HL-60 (cell line): Measurements from ENCODE around the gene CNTNAP2.

Source experiments
- DNase-seq, 2 experiments: peaks; one replicate each; pipeline ENCODE4 v3.0.0-alpha.2; 2010 to 2020; ENCODE audit warnings: low read depth in 1 of 2, low spot score in 1 of 2
- H3K27ac ChIP-seq: fragments of 250-450 bp; sonication (Bioruptor Pico); replicated peaks from 2 replicates; pipeline ENCODE4 v1.5.1; 2020; ENCODE audit warnings: mild to moderate bottlenecking, moderate library complexity
- H3K27me3 ChIP-seq: fragments of 250-450 bp; sonication (Bioruptor Pico); 2 replicates; pipeline ENCODE4 v1.5.1; 2021; ENCODE audit warnings: mild to moderate bottlenecking, moderate library complexity; ENCODE audit not compliant: insufficient read depth, poor library complexity, severe bottlenecking
- H3K4me3 ChIP-seq: replicated peaks from 2 replicates; pipeline ENCODE4 v1.5.1; 2011; ENCODE audit warnings: mild to moderate bottlenecking, control low read depth, low read length; ENCODE audit not compliant: insufficient read depth
- GABPA ChIP-seq: IDR thresholded peaks from 2 replicates; pipeline ENCODE4 v1.6.1; 2012; ENCODE audit warnings: low read depth
- POLR2AphosphoS5 ChIP-seq: IDR thresholded peaks from 2 replicates; pipeline ENCODE4 v1.6.1; 2012; ENCODE audit warnings: low read depth
- SPI1 ChIP-seq: IDR thresholded peaks from 2 replicates; pipeline ENCODE4 v1.6.1; 2012; ENCODE audit warnings: low read depth, mild to moderate bottlenecking, borderline replicate concordance
- TF ChIP-seq, protein P1 (sequence below): IDR thresholded peaks from one replicate; pipeline ENCODE4 v1.5.1; 2011; ENCODE audit warnings: low read length, control low read depth, inconsistent platforms; ENCODE audit not compliant: insufficient read depth
- TF ChIP-seq, protein P2 (sequence below): IDR thresholded peaks from 2 replicates; pipeline ENCODE4 v1.6.1; 2012; ENCODE audit warnings: low read depth; ENCODE audit not compliant: insufficient replicate concordance

The CNTNAP2 gene

DNA sequence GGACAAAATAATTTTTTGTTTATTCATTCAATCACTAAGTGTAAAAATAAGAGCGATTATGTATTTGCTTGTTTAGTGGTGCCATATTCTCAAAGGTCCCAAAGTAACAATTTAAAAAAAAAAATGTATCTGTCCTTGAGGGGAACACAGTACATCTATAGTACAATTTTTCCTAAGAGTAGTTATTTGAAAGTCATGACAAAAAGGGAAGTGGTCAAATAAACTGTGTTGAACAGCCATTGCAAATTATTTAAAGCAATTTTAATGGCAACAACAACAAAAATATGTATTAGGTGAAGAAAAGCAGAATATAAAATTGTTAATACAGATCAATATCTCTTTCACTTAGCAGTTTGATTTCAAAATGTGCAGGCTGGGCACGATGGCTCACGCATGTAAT, 943.5 kb downstream of the CNTNAP2 start:
- H3K4me3 ChIP-seq: no peak overlapping the region
- no peak overlapping the region for H3K27ac ChIP-seq
- H3K27me3 ChIP-seq: no peaks in the 10 kb centered on the region
- DNase-seq: no peak
- TF ChIP-seq GABPA: no peak
- TF ChIP-seq, protein P1, sequence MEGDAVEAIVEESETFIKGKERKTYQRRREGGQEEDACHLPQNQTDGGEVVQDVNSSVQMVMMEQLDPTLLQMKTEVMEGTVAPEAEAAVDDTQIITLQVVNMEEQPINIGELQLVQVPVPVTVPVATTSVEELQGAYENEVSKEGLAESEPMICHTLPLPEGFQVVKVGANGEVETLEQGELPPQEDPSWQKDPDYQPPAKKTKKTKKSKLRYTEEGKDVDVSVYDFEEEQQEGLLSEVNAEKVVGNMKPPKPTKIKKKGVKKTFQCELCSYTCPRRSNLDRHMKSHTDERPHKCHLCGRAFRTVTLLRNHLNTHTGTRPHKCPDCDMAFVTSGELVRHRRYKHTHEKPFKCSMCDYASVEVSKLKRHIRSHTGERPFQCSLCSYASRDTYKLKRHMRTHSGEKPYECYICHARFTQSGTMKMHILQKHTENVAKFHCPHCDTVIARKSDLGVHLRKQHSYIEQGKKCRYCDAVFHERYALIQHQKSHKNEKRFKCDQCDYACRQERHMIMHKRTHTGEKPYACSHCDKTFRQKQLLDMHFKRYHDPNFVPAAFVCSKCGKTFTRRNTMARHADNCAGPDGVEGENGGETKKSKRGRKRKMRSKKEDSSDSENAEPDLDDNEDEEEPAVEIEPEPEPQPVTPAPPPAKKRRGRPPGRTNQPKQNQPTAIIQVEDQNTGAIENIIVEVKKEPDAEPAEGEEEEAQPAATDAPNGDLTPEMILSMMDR: no peak
- TF ChIP-seq, protein P2, sequence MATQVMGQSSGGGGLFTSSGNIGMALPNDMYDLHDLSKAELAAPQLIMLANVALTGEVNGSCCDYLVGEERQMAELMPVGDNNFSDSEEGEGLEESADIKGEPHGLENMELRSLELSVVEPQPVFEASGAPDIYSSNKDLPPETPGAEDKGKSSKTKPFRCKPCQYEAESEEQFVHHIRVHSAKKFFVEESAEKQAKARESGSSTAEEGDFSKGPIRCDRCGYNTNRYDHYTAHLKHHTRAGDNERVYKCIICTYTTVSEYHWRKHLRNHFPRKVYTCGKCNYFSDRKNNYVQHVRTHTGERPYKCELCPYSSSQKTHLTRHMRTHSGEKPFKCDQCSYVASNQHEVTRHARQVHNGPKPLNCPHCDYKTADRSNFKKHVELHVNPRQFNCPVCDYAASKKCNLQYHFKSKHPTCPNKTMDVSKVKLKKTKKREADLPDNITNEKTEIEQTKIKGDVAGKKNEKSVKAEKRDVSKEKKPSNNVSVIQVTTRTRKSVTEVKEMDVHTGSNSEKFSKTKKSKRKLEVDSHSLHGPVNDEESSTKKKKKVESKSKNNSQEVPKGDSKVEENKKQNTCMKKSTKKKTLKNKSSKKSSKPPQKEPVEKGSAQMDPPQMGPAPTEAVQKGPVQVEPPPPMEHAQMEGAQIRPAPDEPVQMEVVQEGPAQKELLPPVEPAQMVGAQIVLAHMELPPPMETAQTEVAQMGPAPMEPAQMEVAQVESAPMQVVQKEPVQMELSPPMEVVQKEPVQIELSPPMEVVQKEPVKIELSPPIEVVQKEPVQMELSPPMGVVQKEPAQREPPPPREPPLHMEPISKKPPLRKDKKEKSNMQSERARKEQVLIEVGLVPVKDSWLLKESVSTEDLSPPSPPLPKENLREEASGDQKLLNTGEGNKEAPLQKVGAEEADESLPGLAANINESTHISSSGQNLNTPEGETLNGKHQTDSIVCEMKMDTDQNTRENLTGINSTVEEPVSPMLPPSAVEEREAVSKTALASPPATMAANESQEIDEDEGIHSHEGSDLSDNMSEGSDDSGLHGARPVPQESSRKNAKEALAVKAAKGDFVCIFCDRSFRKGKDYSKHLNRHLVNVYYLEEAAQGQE: no peak
- TF ChIP-seq SPI1: peak; percentile 83

DNA sequence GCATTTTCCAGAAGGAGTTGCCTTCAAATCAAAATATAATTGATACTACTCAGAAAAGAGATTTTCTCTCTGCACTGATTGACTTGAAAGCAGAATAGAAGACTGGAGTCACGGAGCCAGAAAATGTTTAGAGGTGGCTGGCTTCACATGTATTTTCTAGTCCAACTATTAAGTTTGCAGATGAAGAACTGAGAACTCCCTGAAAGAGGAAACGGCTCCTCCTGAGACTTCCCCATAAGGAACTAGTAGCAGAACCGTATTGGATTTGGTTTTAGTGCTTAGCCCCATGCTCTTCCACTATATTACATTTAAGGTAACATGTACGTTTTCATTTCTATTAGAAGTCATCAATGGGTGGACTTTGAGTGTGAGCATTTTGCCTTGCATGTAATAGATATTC, 946.3 kb downstream of the CNTNAP2 start:
- Histone ChIP-seq H3K27me3 (no peaks in the 10 kb centered on the region), H3K4me3 (no peak overlapping the region), H3K27ac (no peak overlapping the region)
- TF ChIP-seq SPI1 (peak; percentile 62; the same call in 1 of the 2 replicates), GABPA (no peak)
- no peak for DNase-seq

DNA sequence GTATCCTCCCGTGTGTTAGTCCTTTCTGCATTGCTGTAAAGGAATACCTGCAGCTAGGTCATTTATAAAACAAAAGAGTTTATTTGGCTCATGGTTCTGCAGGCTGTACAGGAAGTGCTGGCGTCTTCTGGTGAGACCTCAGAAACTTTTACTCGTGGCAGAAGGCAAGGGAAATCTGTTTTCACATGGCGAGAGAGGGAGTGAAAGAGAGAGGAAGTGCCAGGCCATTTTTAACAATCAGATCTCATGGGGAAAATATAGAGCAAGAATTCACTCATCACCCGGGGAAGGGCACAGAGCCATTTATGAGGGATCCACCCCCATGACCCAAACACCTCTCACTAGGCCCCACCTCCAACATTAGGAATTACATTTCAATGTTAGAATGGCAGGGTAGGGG, 952.2 kb downstream of the CNTNAP2 start:
- DNase-seq: no peak
- Histone ChIP-seq H3K27me3 (no peaks in the 10 kb centered on the region), H3K4me3 (no peak overlapping the region), H3K27ac (no peak overlapping the region)
- TF ChIP-seq GABPA (no peak), SPI1 (no peak), POLR2AphosphoS5 (no peak)
- TF ChIP-seq, protein P2: no peak
- TF ChIP-seq, protein P1: no peak

DNA sequence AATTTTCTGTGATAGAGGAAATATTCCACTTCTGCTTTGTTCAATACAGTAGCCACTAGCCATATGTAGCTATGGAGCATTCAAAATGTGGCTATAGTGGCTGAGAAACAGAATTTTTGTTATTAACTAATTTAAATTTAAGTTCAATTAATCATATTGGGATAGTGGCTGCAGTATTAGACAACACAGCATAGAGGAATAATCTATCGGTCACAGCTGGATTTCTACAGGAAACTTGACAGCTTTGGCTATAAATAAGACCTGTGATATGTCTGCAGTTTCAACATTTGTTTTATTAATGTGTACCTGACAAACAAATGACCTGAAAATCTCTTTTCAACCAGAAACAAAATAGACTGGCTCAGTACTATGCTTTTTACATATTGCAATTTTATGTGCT, 953.2 kb downstream of the CNTNAP2 start:
- Histone ChIP-seq H3K27me3 (no peaks in the 10 kb centered on the region), H3K4me3 (no peak overlapping the region), H3K27ac (no peak overlapping the region)
- DNase-seq: no peak
- TF ChIP-seq POLR2AphosphoS5 (no peak), SPI1 (no peak), GABPA (no peak)
- TF ChIP-seq, protein P1: no peak
- TF ChIP-seq, protein P2: no peak
